Urothelium cell line (cell line): Measurements from ENCODE around the gene PCDHGA1.

Experiments used
- DNase-seq: peaks from one replicate; pipeline ENCODE4 v3.0.0; 2011; ENCODE audit warnings: low spot score, mixed read lengths
- FAIRE-seq: peaks from 2 replicates; lab custom pipeline; 2011; peaks lifted over from hg19 to GRCh38; lab: Jason Lieb, UNC

The PCDHGA1 gene

DNA sequence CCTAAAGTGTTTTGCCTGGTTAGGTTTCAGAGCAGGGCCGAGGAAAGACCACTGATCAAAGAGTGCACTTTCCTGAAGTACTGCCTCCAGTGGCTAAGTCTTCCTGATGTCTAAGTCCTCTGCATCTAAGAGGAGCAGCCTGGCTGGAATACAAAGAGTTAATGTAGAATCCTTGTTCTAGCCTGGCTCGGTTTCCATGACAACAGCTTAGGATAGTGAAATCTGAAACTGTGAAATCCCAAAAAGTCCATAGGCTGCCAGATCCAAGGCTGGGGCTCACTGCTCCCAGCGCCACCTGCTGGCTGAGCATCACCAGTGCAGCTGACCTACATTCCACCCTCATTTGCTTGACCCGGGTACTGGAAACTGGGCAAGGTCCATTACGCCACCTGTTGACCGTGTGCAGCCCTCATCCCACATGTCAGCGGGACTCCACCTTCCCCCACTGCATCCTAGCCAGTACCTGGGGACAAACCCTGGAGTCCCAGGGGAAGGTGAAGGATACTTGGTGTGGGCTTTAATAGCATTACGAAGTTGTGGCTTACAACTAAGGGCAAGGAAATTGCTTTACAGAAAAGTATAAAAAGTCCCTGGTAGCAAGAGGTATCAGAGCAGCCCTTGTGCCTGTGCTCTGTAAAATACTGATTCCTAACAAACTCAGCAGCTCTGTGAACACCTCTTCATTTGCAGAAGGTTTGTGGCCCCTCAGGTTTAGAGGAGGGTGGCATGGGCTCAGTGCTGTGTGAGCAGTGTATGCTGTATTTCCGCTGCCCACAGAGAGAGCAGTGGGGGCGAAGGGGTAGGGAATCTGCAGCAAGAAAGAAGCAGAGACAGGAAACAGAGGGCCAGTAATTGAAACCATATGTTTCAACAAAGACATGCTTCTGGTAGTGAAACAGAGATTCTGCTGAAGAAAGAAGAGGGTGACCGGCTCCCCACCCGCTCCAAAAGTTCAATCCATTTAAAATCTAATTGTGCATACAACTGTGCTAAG lies 194.6 kb downstream of the PCDHGA1 start:
- DNase-seq (peak; percentile 78), FAIRE-seq (no peak)

DNA sequence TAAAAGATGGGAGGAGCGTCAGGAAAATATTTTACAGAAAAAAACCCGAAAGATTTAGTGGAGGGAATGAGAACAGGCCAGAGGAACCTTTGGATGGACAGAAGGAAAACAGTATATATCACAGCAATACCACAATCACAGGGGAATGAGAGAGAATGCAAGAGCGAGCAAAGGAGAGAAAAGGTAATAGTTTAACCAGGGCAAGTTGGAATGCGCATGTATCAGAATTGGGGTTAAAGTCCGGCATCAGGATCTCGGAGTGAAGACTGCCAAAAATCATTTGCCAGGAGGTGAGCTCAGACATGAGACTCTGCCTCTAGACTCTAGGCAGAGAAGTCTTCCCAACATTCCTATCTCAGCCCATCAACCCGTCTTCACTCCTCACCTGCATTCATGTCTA lies 195.3 kb downstream of the PCDHGA1 start:
- FAIRE-seq, result no peak

DNA sequence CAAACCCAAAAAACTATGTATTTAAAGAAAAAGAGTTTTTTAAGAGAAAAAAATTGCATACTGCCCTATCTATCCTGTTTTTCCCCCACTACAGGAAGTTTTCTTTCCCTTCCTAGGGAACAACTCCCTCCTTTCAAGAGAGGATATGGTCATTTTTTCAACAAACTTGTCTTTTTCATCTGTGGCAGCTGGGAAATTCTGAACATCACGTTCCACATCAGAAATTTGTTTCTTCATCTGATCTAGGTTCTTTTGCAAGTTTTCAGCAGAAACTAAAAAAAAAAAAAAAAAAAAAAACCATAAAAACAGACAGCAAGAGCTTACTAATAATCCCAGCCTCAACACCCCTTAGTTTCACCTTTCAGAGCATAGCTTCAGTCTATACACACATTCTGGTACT lies 197.1 kb downstream of the PCDHGA1 start:
- FAIRE-seq (no peak), DNase-seq (no peak)

More for the DNA sequence above, 195.3 kb downstream of the PCDHGA1 start:
- no peak for DNase-seq

DNA sequence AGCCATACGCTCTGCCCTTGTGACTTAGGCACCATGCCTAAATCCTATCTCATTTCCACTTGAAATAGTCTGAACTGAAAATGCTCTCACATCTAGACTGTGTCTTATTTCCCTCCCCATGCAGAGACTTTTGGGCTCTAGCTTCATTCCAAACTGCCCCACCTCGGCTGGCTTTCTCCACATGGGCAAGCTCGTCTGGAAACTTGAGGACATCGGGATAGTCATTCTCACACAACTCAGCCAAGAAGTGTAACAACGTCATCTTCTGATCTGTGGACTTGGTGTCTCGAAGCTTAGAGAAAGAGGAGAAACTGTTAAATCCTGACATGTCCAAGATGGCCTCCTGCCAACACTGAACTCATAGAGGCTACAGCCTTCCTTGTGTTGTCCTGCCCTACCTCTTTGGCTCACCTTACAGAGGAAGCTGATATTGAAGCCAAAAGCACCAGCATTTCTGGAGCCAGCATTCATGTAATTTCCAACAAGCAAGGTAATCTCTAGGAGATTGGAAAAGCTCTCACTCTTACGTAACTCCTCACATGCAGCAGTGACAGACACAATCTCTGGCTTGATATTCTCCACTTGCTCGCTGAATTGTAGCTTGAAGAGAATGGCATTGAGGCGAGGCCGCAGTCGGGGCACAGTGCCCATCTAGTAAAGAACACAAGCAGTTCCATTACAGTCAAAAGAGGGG lies 198.1 kb downstream of the PCDHGA1 start:
- no peak for FAIRE-seq
- no peak for DNase-seq

DNA sequence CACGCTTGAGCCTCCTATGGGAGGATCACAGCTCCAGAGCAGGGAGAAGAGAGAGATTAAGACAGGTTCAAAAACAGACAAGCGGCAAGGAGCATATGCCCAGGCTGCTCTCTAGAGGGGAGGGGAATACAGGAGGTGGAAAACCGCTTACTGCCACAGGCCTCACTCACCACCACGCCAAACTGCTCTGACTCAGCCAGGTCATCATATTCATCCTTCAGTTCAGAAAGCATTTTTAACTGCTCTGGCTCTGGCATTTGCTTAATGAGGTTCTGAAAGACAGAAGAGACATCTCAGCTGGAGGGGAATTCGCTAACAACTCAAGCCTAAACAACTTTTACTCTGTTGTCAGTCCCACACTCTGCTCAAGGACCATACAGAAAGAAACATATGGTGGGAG lies 198.7 kb downstream of the PCDHGA1 start:
- FAIRE-seq (no peak), DNase-seq (no peak)

DNA sequence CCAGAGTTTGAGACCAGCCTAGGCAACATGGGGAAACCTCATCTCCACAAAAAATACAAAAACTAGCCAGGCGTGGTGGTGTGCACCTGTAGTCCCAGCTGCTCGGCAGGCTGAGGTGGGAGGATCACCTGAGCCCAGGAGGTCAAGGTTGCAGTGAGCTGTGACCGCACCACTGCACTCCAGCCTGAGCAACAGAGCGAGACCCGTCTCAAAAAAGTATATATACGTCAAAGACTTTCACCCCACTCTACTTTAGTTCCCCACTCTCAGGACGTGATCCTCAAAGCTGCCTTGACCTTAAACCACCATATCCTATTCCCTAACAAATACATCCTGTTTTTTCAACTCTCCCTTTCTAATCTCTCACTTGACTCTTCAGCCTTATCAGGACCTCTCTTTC lies 199.6 kb downstream of the PCDHGA1 start:
- DNase-seq (no peak), FAIRE-seq (no peak)

DNA sequence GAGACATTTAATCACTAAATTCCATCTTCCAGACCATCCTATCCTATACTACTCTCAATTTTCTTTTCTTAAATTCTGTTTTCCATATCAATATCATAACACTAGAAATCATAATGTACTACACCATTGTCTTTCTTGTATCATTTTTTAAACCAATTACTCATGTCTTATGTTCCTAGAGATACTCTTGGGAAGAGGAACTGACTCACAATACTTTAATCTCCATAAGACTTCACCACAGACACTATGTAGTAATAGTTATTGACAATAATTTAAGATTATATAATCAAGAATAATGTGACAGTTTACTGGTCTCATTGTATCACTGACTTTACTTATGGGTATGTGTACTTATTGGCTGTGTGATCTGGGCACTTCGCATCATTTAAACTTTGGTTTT lies 202.4 kb downstream of the PCDHGA1 start:
- no peak for DNase-seq
- no peak for FAIRE-seq

DNA sequence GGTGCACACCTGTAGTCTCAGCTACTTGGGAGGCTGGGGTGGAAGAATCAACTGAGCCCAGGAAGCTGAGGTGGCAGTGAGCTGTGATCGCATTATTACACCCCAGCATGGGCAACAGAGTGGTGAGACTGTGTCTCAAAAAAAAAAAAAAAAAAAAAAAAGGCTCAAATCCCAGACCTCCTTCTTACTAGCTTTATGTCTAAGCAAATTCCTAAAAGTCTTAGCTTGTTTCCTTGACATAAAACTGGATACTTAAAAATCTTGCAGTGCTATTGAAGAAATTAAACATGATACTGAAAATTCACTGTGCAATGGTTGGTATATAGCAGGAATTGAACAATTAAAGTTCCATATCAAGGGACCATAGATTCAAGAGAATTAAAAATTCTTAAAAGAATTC lies 203.6 kb downstream of the PCDHGA1 start:
- FAIRE-seq (no peak), DNase-seq (no peak)

DNA sequence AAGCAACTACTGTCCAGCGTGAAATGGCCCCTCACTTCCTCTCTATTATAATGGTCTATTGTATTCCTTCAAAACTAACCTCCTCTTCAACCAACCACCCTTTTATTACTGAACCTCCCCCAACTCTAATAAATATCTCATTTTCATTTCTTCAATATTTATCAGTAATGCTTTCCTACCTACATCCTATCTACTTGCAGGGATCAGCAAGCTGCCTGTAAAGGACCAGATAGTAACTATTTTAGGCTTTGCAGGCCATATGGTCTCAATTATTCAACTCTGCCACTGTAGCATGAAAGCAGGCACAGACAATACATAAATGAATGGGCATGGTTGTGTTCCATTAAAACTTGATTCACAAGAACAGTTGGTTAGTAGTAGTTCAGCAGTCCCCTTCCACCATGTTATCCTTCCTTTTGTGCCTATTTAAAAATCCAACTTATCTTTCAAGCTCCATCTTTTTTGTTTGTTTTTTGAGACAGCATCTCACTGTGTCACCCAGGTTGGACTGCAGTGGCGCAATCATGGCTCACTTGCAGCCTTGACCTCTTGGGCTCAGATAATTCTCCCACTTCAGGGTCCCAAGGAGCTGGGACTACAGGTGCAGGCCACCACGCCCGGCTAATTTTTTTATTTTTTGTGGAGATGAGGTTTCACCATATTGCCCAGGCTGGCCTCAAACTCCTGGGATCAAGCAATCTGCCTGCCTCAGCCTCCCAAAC lies 204.3 kb downstream of the PCDHGA1 start:
- DNase-seq, result no peak
- FAIRE-seq, result no peak

DNA sequence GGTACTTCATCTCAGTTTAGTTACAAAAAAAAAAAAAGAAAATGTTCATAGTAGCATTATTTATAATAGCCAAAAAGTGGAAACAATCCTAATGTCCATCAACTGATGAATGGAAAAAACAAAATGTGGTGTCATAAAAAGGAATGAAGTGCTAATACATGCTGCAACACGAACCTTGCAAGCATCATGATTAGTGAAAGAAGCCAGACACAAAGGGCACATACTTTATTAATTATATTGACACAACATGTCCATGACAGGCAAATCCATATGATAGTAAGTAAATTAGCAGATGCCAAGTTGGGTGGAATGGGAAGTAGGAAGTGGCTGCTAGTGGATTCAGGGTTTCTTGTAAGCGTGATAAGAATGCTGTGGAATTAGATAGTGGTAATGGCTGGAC lies 212.7 kb downstream of the PCDHGA1 start:
- FAIRE-seq (no peak), DNase-seq (no peak)

DNA sequence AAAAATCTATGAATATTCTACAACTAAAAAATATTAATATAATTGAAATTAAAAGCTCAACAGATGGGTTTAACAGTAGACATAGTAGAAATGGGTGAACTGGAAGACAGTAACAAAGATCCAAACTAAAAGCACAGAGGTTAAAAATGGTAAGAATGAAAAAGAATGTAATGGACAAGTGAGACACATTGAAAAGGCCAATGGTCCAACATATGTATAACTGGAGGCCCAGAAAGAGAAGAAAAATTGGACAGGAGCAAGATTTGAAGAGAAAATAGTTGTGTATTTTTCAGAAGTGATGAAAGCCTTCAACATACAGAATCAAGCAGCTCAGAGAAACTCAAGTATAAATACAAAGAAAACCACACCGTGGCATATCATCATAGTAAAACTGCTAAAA lies 217.2 kb downstream of the PCDHGA1 start:
- FAIRE-seq (no peak), DNase-seq (no peak)

DNA sequence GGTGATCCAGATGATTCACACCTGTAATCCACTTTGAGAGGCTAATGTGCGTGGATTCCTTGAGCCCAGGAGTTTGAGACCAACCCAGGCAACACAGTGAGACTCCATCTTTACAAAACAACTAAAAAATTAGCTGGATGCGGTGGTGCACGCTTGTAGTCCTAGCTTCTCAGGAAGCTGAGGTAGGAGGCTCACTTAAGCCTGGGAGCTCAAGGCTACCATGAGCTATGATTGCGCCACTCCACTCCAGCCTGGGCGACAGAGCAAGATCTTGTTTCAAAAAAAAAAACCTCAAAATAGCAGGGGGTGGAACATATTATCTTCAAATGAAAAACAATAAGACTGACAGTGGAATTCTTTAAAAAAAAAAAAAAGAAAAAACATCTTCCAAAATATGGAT lies 217.6 kb downstream of the PCDHGA1 start:
- DNase-seq, result no peak
- no peak for FAIRE-seq

DNA sequence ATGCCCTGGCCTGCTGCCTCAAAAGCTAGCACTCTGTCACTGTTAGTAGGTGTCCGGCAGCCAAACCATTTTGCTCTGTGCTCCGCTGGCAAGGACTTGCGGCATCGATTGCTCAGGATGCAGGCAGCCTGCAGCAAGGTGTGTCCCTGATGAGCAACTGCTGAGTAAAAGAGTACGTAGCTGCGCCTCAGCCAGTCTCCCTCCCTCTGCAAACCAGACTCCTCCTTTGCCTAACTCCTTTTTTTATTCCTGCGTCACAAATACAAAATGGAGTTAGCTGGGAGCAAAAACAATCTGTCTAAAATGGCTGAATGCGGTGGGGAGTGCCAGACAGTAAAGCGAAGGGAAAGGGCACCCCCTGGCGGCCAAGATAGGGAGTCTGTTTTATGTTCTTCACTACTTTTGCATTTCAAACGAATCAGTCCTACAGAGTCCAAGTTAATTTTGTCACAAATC lies 227.4 kb downstream of the PCDHGA1 start:
- FAIRE-seq, result no peak
- peak; percentile 35 for DNase-seq

DNA sequence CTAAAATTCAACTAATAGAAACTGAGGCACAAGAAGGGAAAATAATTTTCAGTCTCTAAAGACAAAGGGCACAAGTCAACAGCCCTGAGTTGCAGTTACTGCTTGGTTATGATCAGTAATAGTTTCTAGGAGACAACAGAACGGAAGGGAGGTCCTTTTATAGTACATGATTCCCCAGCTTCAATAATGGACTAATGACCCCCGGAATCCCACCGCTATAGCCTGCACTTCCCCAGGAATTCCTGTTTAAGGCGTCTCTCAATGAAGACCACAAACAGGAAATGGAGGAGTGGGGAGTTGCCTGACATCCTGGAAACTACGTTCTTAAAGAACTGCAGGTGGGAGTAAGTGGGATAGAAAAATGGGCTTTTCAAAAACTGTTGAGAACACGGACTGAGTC lies 227.8 kb downstream of the PCDHGA1 start:
- DNase-seq, result no peak
- no peak for FAIRE-seq

DNA sequence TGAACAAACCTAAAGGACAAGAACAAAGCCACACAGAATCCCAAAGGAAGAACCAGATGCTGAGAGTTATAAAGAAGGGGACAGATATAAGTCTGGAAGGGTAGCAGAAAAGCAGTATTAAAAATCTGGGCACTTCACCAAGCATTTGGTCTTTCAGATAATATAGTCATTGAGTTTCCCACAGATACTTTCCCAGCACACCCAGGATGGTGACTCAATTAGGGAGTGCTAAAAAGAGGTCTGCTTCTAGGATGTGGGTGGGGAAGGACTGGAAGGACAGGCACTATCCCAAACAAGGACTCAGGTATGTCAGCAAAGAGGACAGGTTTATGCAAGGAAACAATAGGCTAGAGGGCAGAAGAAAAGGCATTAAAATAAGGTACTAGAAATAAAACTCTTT lies 229.1 kb downstream of the PCDHGA1 start:
- no peak for DNase-seq
- no peak for FAIRE-seq

DNA sequence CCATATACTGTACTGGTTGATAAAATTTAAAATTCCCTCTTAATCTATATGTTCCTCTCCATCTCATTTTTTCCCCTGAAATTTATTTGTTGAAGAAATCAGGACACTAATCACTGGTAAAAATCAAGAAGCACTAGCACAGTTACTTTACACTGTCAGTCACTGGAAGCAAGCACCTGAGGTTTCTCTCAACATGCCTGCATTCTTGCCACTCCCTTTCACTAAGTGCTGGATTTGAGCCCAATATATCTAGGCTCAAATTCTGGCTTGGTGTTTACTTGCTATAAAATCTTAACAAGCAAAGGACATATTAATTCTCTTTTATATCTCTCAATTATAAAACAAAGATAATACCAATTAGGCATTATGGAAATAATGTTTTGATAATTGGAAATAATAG lies 229.8 kb downstream of the PCDHGA1 start:
- FAIRE-seq, result no peak
- peak; percentile 2 for DNase-seq

DNA sequence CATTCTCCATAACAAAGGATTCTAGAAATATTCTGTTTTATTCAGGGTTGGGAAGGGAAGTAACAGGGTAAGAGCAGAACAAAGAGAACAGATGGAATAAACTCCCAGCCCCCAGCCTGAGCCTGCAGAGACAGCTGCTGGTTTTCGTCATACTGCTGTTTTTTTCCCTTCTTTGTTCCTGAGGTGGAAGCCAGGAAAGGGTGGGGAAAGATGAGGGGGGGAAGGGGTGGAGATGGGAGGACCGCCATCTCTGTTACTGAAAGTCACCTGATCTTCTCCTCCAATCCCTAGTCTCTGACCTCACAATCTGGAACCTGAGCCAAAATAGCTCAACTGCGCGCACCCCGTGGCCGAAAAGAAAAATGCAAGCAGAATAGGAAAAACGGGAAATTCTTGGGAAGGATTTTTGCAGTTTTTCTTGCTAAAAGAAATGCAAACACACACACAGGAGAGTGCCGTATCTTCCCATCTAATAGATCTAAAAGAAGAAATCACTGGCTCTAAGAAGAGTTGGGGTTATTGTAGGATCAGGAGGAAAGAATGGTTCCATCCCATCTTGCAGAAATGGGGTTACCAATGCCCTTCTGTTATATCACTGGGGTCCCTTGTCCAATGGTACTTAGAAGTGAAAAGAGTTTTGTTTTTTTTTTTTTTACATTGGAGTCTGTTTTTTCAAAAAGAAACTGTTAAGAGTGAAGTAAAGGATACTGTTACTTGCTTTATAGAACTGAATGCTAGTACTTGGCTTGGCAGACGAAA lies 230.6 kb downstream of the PCDHGA1 start:
- no peak for FAIRE-seq
- peak; percentile 71 for DNase-seq
